HepG2 (cell line): ENCODE results near the gene KRT3. TPM values are rescaled to one million over a fixed set of nuclear protein-coding genes. Genes with fewer than 3 reads are reported as not detected.

ENCODE experiments used
- BORCS8-MEF2B ChIP-seq: sonication (generic); formaldehyde crosslinking; IDR thresholded peaks from 2 replicates; pipeline ENCODE4 v1.8.0; 2022; ENCODE audit warnings: mild to moderate bottlenecking, missing genetic modification reagents
- FOXP4 ChIP-seq: sonication (generic); formaldehyde crosslinking; IDR thresholded peaks from 2 replicates; pipeline ENCODE4 v1.4.0; 2020; ENCODE audit warnings: missing genetic modification reagents
- FUBP1 ChIP-seq: sonication (generic); formaldehyde crosslinking; IDR thresholded peaks from 2 replicates; pipeline ENCODE4 v1.5.1; 2020; ENCODE audit warnings: missing genetic modification reagents, mild to moderate bottlenecking, borderline replicate concordance
- KLF16 ChIP-seq, 2 experiments: sonication (generic) in 1 of 2; formaldehyde crosslinking in 1 of 2; IDR thresholded peaks; 2 replicates each; pipeline versions ENCODE4 v1.6.1 to v1.8.0; 2016 to 2023; ENCODE audit warnings: missing genetic modification reagents in 2 of 2, missing compliant biosample characterization in 1 of 2
- MATR3 ChIP-seq: sonication (generic); formaldehyde crosslinking; IDR thresholded peaks from 2 replicates; pipeline ENCODE4 v1.4.0; 2020; ENCODE audit warnings: missing genetic modification reagents
- NONO ChIP-seq, 2 experiments: fragments of 450-650 bp in 1 of 2; sonication (generic) in 1 of 2; formaldehyde crosslinking in 1 of 2; IDR thresholded peaks in 1 of 2; conservative IDR thresholded peaks in 1 of 2; 2 replicates each; pipeline versions ENCODE4 v1.6.1 to v1.8.0; 2017 to 2022; ENCODE audit warnings: mild to moderate bottlenecking in 1 of 2, missing genetic modification reagents in 1 of 2, moderate library complexity in 1 of 2
- PTBP1 ChIP-seq: fragments of 200-400 bp; formaldehyde crosslinking; IDR thresholded peaks from 2 replicates; pipeline ENCODE4 v1.6.1; 2018; ENCODE audit warnings: low read length, low read depth; ENCODE audit not compliant: poor library complexity, severe bottlenecking
- RARG ChIP-seq: sonication (generic); formaldehyde crosslinking; IDR thresholded peaks from 2 replicates; pipeline ENCODE4 v1.4.0; 2020; ENCODE audit warnings: low read depth, mild to moderate bottlenecking, missing genetic modification reagents
- SMAD9 ChIP-seq: sonication (generic); formaldehyde crosslinking; IDR thresholded peaks from 2 replicates; pipeline ENCODE4 v1.5.1; 2020; ENCODE audit warnings: mild to moderate bottlenecking, missing genetic modification reagents
- TFDP2 ChIP-seq: sonication (generic); formaldehyde crosslinking; IDR thresholded peaks from 2 replicates; pipeline ENCODE4 v1.4.0; 2020; ENCODE audit warnings: missing genetic modification reagents
- TFE3 ChIP-seq: IDR thresholded peaks from 2 replicates; pipeline ENCODE4 v1.6.1; 2016
- UBTF ChIP-seq: sonication (generic); formaldehyde crosslinking; IDR thresholded peaks from 2 replicates; pipeline ENCODE4 v1.4.0; 2020; ENCODE audit warnings: mild to moderate bottlenecking, missing genetic modification reagents
- ZFP36L1 ChIP-seq: sonication (generic); formaldehyde crosslinking; IDR thresholded peaks from 2 replicates; pipeline ENCODE4 v1.8.0; 2022; ENCODE audit warnings: mild to moderate bottlenecking, missing genetic modification reagents, moderate library complexity
- ZNF432 ChIP-seq: sonication (generic); formaldehyde crosslinking; IDR thresholded peaks from 2 replicates; pipeline ENCODE4 v1.5.0; 2020; ENCODE audit warnings: missing genetic modification reagents, mild to moderate bottlenecking, borderline replicate concordance
- ZNF512B ChIP-seq: sonication (generic); formaldehyde crosslinking; IDR thresholded peaks from 2 replicates; pipeline ENCODE4 v1.5.1; 2020; ENCODE audit warnings: missing genetic modification reagents, mild to moderate bottlenecking, borderline replicate concordance
- polyA plus RNA-seq, 8 experiments: library from polyadenylated mRNA; depleted of rRNA in 3 of 8; stranded (reverse) in 7 of 8; unstranded in 1 of 8; fragments of >200 nt; fragmentation: Illumina TruSeq in 4 of 8; extraction: Trizol in 4 of 8; gene quantifications; 2 replicates each; pipeline versions ENCODE4 v1.2.1 to v1.2.3, GENCODE V29; 2011 to 2016; ENCODE audit warnings: low read depth in 4 of 8, missing spikeins in 1 of 8, mixed read lengths in 1 of 8; ENCODE audit not compliant: insufficient read depth in 1 of 8
- total RNA-seq, 5 experiments: library from RNA; depleted of rRNA; stranded (reverse); fragments of >200 nt; fragmentation: Illumina TruSeq; extraction: Trizol; gene quantifications; 2 replicates each; pipeline ENCODE4 v1.2.3, GENCODE V29; 2016; ENCODE audit warnings: low read depth in 1 of 5

Gene KRT3
- total and polyA plus RNA-seq, 2 of the 13 experiments (the other 11 are each of a cell fraction or from before 2014, with no cell fraction given), result not detected

- TF ChIP-seq TFDP2 (no peak), ZNF512B (CRISPR knock-in tag) (no peak), UBTF (CRISPR knock-in tag) (no peak), FUBP1 (no peak), MATR3 (CRISPR knock-in tag) (no peak), ZNF432 (CRISPR knock-in tag) (no peak), PTBP1 (no peak), KLF16 (CRISPR knock-in tag; IDR thresholded peaks at IDR 0.05) (peak in 1 of 2 experiments; percentile 82; a peak in 1 of 4 replicates), SMAD9 (CRISPR knock-in tag) (no peak), RARG (CRISPR knock-in tag) (no peak), TFE3 (CRISPR knock-in tag) (peak; percentile 49; the same call in 1 of the 2 replicates), BORCS8-MEF2B (CRISPR knock-in tag) (peak; percentile 56; the same call in 1 of the 2 replicates), FOXP4 (CRISPR knock-in tag) (no peak), NONO (IDR thresholded peaks at IDR 0.05) (no peak), NONO (CRISPR knock-in tag; conservative IDR thresholded peaks at IDR 0.05) (no peak), ZFP36L1 (CRISPR knock-in tag) (0 out of 2 replicates have a peak, but pooled peaks have one; percentile 30)
These were observed 54.3 kb downstream of the KRT3 start (continued) for GRCh38 chr12:52741375-52742195.
